Ishikawa (cell line): ENCODE measurements around the gene FAM221A.

ENCODE experiments used
- CEBPB ChIP-seq: IDR thresholded peaks from 2 replicates; pipeline ENCODE4 v1.6.1; 2012
- YY1 ChIP-seq: IDR thresholded peaks from 2 replicates; pipeline ENCODE4 v1.6.1; 2012; ENCODE audit warnings: low read depth
- TF ChIP-seq, protein P1 (sequence below): IDR thresholded peaks from 2 replicates; pipeline ENCODE4 v1.6.1; 2012; ENCODE audit warnings: low read depth, mild to moderate bottlenecking

DNA sequence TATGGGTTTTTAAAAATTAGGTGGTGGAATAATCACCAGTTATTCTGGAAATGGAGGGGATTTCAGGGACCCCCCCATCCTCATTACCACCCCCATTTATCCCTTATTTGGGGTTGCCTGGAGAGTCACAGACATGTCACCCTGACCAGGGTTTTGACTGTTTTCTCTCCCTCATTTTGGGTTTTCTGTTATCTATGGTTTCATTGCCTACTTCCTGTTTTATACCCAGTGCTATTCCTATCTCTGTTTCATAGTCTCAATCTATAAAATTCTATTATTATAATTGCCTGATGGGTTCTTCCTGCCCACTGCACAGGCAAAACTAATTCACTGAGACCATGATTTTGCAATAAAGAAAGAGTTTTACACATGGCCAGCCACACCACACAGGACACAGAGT is 15.9 kb upstream of the FAM221A start:
- TF ChIP-seq YY1 (no peak), CEBPB (no peak)
- TF ChIP-seq, protein P1, sequence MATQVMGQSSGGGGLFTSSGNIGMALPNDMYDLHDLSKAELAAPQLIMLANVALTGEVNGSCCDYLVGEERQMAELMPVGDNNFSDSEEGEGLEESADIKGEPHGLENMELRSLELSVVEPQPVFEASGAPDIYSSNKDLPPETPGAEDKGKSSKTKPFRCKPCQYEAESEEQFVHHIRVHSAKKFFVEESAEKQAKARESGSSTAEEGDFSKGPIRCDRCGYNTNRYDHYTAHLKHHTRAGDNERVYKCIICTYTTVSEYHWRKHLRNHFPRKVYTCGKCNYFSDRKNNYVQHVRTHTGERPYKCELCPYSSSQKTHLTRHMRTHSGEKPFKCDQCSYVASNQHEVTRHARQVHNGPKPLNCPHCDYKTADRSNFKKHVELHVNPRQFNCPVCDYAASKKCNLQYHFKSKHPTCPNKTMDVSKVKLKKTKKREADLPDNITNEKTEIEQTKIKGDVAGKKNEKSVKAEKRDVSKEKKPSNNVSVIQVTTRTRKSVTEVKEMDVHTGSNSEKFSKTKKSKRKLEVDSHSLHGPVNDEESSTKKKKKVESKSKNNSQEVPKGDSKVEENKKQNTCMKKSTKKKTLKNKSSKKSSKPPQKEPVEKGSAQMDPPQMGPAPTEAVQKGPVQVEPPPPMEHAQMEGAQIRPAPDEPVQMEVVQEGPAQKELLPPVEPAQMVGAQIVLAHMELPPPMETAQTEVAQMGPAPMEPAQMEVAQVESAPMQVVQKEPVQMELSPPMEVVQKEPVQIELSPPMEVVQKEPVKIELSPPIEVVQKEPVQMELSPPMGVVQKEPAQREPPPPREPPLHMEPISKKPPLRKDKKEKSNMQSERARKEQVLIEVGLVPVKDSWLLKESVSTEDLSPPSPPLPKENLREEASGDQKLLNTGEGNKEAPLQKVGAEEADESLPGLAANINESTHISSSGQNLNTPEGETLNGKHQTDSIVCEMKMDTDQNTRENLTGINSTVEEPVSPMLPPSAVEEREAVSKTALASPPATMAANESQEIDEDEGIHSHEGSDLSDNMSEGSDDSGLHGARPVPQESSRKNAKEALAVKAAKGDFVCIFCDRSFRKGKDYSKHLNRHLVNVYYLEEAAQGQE: no peak
